Smooth muscle cell (in vitro differentiated cells): Measurements from ENCODE around the gene TRIM28. TPM values are rescaled to one million over a fixed set of nuclear protein-coding genes. Genes with fewer than 3 reads are reported as not detected.

Experiments
- DNase-seq: peaks from one replicate; lab custom pipeline; 2025; ENCODE audit not compliant: unreplicated experiment; lab: John Stamatoyannopoulos, UW
- H2AFZ ChIP-seq: fragments of 200-600 bp; sonication (generic); 2 replicates; pipeline ENCODE4 v1.6.0; 2016; ENCODE audit warnings: antibody characterized with exemption, low read depth, mild to moderate bottlenecking
- H3F3A ChIP-seq: fragments of 200-600 bp; sonication (generic); 2 replicates; pipeline ENCODE4 v1.6.0; 2017; ENCODE audit warnings: antibody characterized with exemption, low read depth
- H3K27ac ChIP-seq: fragments of 200-600 bp; sonication (generic); 2 replicates; pipeline ENCODE4 v1.5.1; 2016; ENCODE audit warnings: low read depth, mild to moderate bottlenecking
- H3K27me3 ChIP-seq: fragments of 200-600 bp; sonication (generic); 2 replicates; pipeline ENCODE4 v1.6.1; 2016; ENCODE audit warnings: low read depth, mild to moderate bottlenecking
- H3K36me3 ChIP-seq: fragments of 200-600 bp; sonication (generic); 2 replicates; pipeline ENCODE4 v1.5.1; 2016; ENCODE audit warnings: low read depth
- H3K4me1 ChIP-seq: fragments of 200-600 bp; sonication (generic); 2 replicates; pipeline ENCODE4 v1.5.1; 2016; ENCODE audit warnings: low read depth
- H3K4me2 ChIP-seq: fragments of 200-600 bp; sonication (generic); 2 replicates; pipeline ENCODE4 v1.6.0; 2016; ENCODE audit warnings: mild to moderate bottlenecking
- H3K4me3 ChIP-seq: fragments of 200-600 bp; sonication (generic); 2 replicates; pipeline ENCODE4 v1.5.1; 2016; ENCODE audit warnings: mild to moderate bottlenecking
- H3K79me2 ChIP-seq: fragments of 200-600 bp; sonication (generic); 2 replicates; pipeline ENCODE4 v1.6.0; 2016; ENCODE audit warnings: low read depth, mild to moderate bottlenecking
- H3K9ac ChIP-seq: fragments of 200-600 bp; sonication (generic); 2 replicates; pipeline ENCODE4 v1.6.0; 2016; ENCODE audit warnings: low read depth
- H3K9me3 ChIP-seq: fragments of 200-600 bp; sonication (generic); replicated peaks from 2 replicates; pipeline ENCODE4 v1.5.1; 2016; ENCODE audit warnings: low read depth
- H4K20me1 ChIP-seq: fragments of 200-600 bp; sonication (generic); 2 replicates; pipeline ENCODE4 v1.6.0; 2016; ENCODE audit warnings: low read depth
- CTCF ChIP-seq: fragments of 200-600 bp; sonication (generic); IDR thresholded peaks from 2 replicates; pipeline ENCODE4 v1.5.1; 2017; ENCODE audit warnings: borderline replicate concordance, mild to moderate bottlenecking, antibody characterized with exemption; ENCODE audit not compliant: insufficient read depth, poor library complexity, severe bottlenecking
- WGBS: methylation state at CpG from one replicate; pipeline ENCODE4 v1.1.7; 2016; ENCODE audit warnings: low lambda C conversion rate; 5-methylcytosine and 5-hydroxymethylcytosine counted together
- polyA plus RNA-seq: library from polyadenylated mRNA; unstranded; fragments of >200 nt; fragmentation: Nextera tagmentation; extraction: Ambion mirVana; gene quantifications from 2 replicates; pipeline ENCODE4 v1.2.1, GENCODE V29; 2016
- total RNA-seq: library from RNA; depleted of rRNA; stranded (reverse); fragments of >200 nt; gene quantifications from 2 replicates; pipeline ENCODE4 v1.2.3, GENCODE V29; 2014

TRIM28 gene
- total and polyA plus RNA-seq, 2 experiments from 2014 or later = 148 to 178 TPM

GRCh38 chr19:58550362-58551122 lies 6.7 kb downstream of the TRIM28 start:
- Histone ChIP-seq H3K36me3 (no peaks in the 10 kb centered on the region), H4K20me1 (peaks cover 53% of the 10 kb centered on the region), H3K27ac (no peak overlapping the region), H3K9ac (no peak overlapping the region), H3K4me3 (no peak overlapping the region), H3K9me3 (no peaks in the 10 kb centered on the region), H3K4me2 (no peak overlapping the region), H3K79me2 (peaks cover 59% of the 10 kb centered on the region), H2AFZ (no peak overlapping the region), H3K4me1 (peaks cover 20% of the 10 kb centered on the region), H3K27me3 (no peaks in the 10 kb centered on the region), H3F3A (peaks cover 24% of the 10 kb centered on the region)
- 98% methylated on average over 13 of the region's 13 CpGs for WGBS
- no peak for TF ChIP-seq CTCF
- DNase-seq = no peak

- Histone ChIP-seq H3K27me3 (no peaks in the 10 kb centered on the region), H3K79me2 (peaks cover 59% of the 10 kb centered on the region), H3K4me1 (peaks cover 14% of the 10 kb centered on the region), H3K9ac (no peak overlapping the region), H3K4me3 (no peak overlapping the region), H2AFZ (no peak overlapping the region), H3K27ac (no peak overlapping the region), H3K36me3 (no peaks in the 10 kb centered on the region), H3K9me3 (no peaks in the 10 kb centered on the region), H4K20me1 (peaks cover 47% of the 10 kb centered on the region), H3F3A (peaks cover 25% of the 10 kb centered on the region), H3K4me2 (no peak overlapping the region)
- no peak for DNase-seq
- no peak for TF ChIP-seq CTCF
- 88% methylated on average over 1 of the region's 1 CpG for WGBS
These were observed 7.2 kb downstream of the TRIM28 start for GRCh38 chr19:58551123-58551497.

- H3K9me3 ChIP-seq = no peaks in the 10 kb centered on the region
- no peaks in the 10 kb centered on the region for H3K36me3 ChIP-seq
- no peak overlapping the region for H2AFZ ChIP-seq
- H3K27me3 ChIP-seq = no peaks in the 10 kb centered on the region
- H3K4me3 ChIP-seq = no peak overlapping the region
- peaks cover 59% of the 10 kb centered on the region for H3K79me2 ChIP-seq
- H3K9ac ChIP-seq = no peak overlapping the region
- WGBS = 95% methylated on average over 18 of the region's 18 CpGs
- no peak for DNase-seq
- peaks cover 10% of the 10 kb centered on the region for H3K4me1 ChIP-seq
- H3K4me2 ChIP-seq = no peak overlapping the region
- no peak overlapping the region for H3K27ac ChIP-seq
- peaks cover 41% of the 10 kb centered on the region for H4K20me1 ChIP-seq
- no peak for TF ChIP-seq CTCF
- peaks cover 32% of the 10 kb centered on the region for H3F3A ChIP-seq
These were observed 8.0 kb downstream of the TRIM28 start for GRCh38 chr19:58551577-58552471.
